ENCODE measurements around the gene EMP1.
A peak's percentile ranks its signal among the peaks of the same experiment; 100 is the strongest.

Gene EMP1

DNA sequence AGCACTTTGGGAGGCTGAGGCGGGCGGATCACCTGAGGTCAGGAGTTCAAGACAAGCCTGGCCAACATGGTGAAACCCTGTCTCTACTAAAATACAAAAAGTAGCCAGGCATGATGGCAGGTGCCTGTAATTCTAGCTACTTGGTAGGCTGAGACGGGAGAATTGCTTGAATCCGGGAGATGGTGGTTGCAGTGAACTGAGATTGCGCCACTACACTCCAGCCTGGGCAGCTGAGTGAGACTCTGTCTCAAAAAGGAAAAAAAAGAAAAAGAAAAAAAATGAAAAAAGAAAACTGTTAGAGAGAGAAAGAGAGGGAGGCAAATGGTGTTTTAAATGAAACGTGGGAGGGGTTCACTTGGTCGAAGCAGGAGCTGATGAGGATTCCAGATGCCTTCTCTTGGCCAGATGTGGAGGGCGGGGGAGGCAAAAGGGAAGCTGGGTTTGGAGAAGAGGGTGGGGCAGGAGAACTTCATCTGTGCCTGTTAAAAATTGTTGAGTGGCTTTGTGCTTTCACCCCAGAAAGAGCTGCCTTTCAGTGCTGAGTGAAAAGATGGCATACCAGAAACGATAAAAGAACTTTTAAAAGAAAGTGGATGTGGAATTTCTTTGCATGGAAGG is 1.1 kb downstream of the EMP1 start:
- Histone ChIP-seq H3K9me3 (ENCODE audit: control insufficient read depth in 2 of 2, low read length in 2 of 2) (no peaks in the 10 kb centered on the region), H3K4me3 (ENCODE audit: low read length in 2 of 2) (peak overlapping the region; percentile 77 to 78), H3K4me1 (ENCODE audit: control insufficient read depth, insufficient read depth, low read length) (peaks cover 24% of the 10 kb centered on the region), H3K27ac (ENCODE audit: low read length) (peak overlapping the region; percentile 88), H3K36me3 (ENCODE audit: control insufficient read depth in 2 of 2, insufficient read depth in 2 of 2, low read length in 2 of 2) (no peaks in the 10 kb centered on the region), H3K27me3 (ENCODE audit: control insufficient read depth in 1 of 2, insufficient read depth in 2 of 2, low read length in 2 of 2) (no peaks in the 10 kb centered on the region), H3K9ac (ENCODE audit: low read length in 2 of 2) (peak overlapping the region; percentile 83 to 86)

DNA sequence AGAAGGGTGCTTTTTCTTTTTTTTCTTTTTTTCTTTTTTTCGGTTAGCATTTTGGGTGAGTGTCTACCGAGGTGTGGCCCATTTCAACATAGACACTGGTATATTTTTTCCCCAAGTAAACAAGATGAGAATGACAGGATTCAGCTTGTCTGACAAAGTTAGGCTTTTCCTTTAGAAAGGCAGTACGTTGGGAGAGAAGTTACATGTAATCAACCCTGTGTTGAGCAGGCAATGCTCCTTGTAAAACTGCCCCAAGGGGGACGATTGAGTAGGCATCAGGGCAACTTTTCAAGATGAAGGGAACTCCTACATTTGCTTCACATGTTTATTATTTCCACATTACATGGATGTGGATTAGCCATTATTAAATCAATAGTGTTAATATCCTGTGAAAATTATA is 1.7 kb downstream of the EMP1 start:
- H3K36me3 ChIP-seq (ENCODE audit: control insufficient read depth in 2 of 2, insufficient read depth in 2 of 2, low read length in 2 of 2): no peaks in the 10 kb centered on the region
- H3K27ac ChIP-seq (ENCODE audit: low read length): peak overlapping the region; percentile 4
- H3K4me3 ChIP-seq (ENCODE audit: low read length in 2 of 2): peak overlapping the region; percentile 77 to 78
- H3K9ac ChIP-seq (ENCODE audit: low read length in 2 of 2): peak overlapping the region; percentile 29 to 83
- no peaks in the 10 kb centered on the region for H3K27me3 ChIP-seq (ENCODE audit: control insufficient read depth in 1 of 2, insufficient read depth in 2 of 2, low read length in 2 of 2)
- peaks cover 27% of the 10 kb centered on the region for H3K4me1 ChIP-seq (ENCODE audit: control insufficient read depth, insufficient read depth, low read length)
- H3K9me3 ChIP-seq (ENCODE audit: control insufficient read depth in 2 of 2, low read length in 2 of 2): no peaks in the 10 kb centered on the region

DNA sequence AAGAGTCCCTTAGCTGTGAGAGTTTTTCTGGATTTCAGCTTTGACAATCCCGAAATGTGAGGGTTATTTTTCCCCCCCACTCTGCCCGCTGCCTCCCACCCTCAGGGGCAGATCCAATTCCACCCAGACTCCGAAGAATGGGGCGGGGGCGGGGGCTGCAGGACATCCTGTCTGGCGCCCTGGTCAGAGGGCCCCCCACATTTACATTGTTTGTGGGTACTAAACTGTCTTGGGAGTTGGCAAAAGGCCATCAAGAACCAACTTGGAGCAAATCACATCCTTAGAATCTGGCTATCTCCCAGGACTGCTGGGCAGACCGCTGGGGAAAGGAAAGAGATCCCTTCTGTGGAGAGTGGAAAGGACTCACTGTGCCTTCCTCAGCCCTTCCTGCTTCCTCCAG is 2.4 kb downstream of the EMP1 start:
- H3K27ac ChIP-seq (ENCODE audit: low read length): peak overlapping the region; percentile 4
- H3K4me1 ChIP-seq (ENCODE audit: control insufficient read depth, insufficient read depth, low read length): peaks cover 29% of the 10 kb centered on the region
- peak overlapping the region in 1 of 2 donors; percentile 83 for H3K9ac ChIP-seq (ENCODE audit: low read length in 2 of 2)

DNA sequence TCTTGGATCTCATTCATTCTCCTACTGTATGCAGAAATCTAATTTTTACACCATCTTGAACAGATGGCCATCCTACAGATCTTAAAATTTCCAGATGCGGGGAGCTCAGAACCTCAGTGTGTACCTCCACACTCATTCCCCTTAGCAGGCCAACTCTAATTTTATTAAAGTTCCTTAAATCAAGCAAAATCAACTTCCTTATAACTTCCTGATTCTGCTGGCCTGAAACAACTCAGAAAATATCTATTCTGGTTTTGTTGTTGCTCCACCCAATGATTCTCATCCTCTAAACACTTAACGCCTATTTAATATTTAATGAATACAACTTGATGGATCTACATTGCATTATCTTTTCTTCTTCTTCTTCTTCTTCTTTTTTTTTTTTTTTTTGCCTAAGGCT is 3.1 kb downstream of the EMP1 start:
- no peak overlapping the region for H3K27ac ChIP-seq (ENCODE audit: low read length)
- H3K36me3 ChIP-seq (ENCODE audit: control insufficient read depth in 2 of 2, insufficient read depth in 2 of 2, low read length in 2 of 2): peaks cover 0 to 2% of the 10 kb centered on the region in 2 donors
- H3K9ac ChIP-seq (ENCODE audit: low read length in 2 of 2): peak overlapping the region in 1 of 2 donors; percentile 40
- H3K9me3 ChIP-seq (ENCODE audit: control insufficient read depth in 2 of 2, low read length in 2 of 2): no peaks in the 10 kb centered on the region
- H3K27me3 ChIP-seq (ENCODE audit: control insufficient read depth in 1 of 2, insufficient read depth in 2 of 2, low read length in 2 of 2): peaks cover 2 to 3% of the 10 kb centered on the region in 2 donors
- H3K4me1 ChIP-seq (ENCODE audit: control insufficient read depth, insufficient read depth, low read length): peaks cover 29% of the 10 kb centered on the region
- peak overlapping the region; percentile 41 to 78 for H3K4me3 ChIP-seq (ENCODE audit: low read length in 2 of 2)

More for the DNA sequence above, 2.4 kb downstream of the EMP1 start:
- no peaks in the 10 kb centered on the region for H3K9me3 ChIP-seq (ENCODE audit: control insufficient read depth in 2 of 2, low read length in 2 of 2)
- peak overlapping the region; percentile 41 to 78 for H3K4me3 ChIP-seq (ENCODE audit: low read length in 2 of 2)
- peaks cover 0 to 3% of the 10 kb centered on the region in 2 donors for H3K27me3 ChIP-seq (ENCODE audit: control insufficient read depth in 1 of 2, insufficient read depth in 2 of 2, low read length in 2 of 2)
- no peaks in the 10 kb centered on the region for H3K36me3 ChIP-seq (ENCODE audit: control insufficient read depth in 2 of 2, insufficient read depth in 2 of 2, low read length in 2 of 2)

DNA sequence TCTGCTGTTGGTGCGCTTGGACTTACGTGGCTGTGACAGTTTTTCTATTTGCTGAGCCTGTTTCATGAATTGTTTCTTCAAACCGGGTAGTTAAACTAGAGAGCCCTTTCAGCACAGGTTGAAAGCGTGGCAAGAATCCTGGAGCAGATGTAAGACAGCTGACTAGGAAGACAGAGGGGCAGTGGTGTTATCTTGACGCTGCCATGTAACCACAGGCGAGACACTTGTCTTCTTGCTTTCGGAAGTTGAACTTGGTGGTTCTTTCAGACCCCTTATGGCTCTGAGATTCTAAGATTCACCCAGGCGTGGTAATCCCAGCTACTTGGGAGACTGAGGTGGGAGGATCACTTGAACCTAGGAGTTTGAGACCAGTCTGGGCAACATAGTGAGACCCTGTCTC is 4.3 kb downstream of the EMP1 start:
- no peaks in the 10 kb centered on the region for H3K9me3 ChIP-seq (ENCODE audit: control insufficient read depth in 2 of 2, low read length in 2 of 2)
- peaks cover 28% of the 10 kb centered on the region for H3K4me1 ChIP-seq (ENCODE audit: control insufficient read depth, insufficient read depth, low read length)
- no peak overlapping the region for H3K9ac ChIP-seq (ENCODE audit: low read length in 2 of 2)
- H3K36me3 ChIP-seq (ENCODE audit: control insufficient read depth in 2 of 2, insufficient read depth in 2 of 2, low read length in 2 of 2): peaks cover 0 to 2% of the 10 kb centered on the region in 2 donors
- H3K4me3 ChIP-seq (ENCODE audit: low read length in 2 of 2): peak overlapping the region in 1 of 2 donors; percentile 22
- no peak overlapping the region for H3K27ac ChIP-seq (ENCODE audit: low read length)
- peaks cover 2 to 3% of the 10 kb centered on the region in 2 donors for H3K27me3 ChIP-seq (ENCODE audit: control insufficient read depth in 1 of 2, insufficient read depth in 2 of 2, low read length in 2 of 2)

DNA sequence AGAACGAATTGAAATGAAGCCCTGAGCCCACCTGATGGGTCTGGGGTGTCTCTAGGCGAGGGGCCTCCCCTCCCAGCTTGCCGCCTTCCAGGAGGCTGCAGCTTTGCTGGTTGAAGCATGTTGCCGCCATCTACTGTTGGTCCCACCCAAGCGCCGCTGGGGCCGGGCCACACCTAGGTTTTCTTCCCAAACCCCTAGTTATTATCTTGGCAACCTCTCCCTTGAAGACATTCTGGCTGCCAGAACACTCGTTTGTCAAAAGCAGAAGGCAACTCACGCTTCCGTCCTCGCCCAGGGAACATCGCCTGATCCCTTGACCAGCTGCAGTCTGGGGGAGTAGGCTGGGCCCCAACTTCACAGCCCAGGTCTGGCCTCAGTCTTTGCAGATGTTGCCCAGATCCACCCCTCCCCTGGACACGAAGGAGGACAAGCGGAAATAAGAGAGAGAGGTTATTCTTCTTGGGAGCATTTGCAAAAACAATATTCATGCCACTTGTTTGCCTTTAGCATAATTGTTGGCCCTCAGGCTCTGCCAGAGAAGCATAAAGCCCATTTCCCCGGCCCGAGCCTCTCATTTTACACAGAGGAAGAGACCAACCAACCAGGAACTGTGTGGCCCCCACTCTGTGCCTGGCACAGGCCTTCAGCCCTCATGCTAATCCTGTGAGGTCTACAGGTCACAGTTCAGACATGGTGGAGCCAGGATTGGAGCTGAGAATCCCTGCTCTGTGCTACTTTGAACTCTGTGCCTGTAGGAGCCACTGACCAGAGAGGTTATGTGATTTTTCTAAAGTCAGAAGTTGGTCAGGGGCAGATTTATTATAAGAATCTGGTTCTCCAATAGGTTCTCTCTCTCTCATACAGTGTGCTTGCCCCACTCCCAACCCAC is 6.8 kb downstream of the EMP1 start:
- peaks cover 2 to 3% of the 10 kb centered on the region in 2 donors for H3K27me3 ChIP-seq (ENCODE audit: control insufficient read depth in 1 of 2, insufficient read depth in 2 of 2, low read length in 2 of 2)
- H3K9me3 ChIP-seq (ENCODE audit: control insufficient read depth in 2 of 2, low read length in 2 of 2): no peaks in the 10 kb centered on the region
- H3K4me3 ChIP-seq (ENCODE audit: low read length in 2 of 2): peak overlapping the region in 1 of 2 donors; percentile 22
- H3K36me3 ChIP-seq (ENCODE audit: control insufficient read depth in 2 of 2, insufficient read depth in 2 of 2, low read length in 2 of 2): peaks cover 0 to 2% of the 10 kb centered on the region in 2 donors
- peaks cover 34% of the 10 kb centered on the region for H3K4me1 ChIP-seq (ENCODE audit: control insufficient read depth, insufficient read depth, low read length)
- H3K27ac ChIP-seq (ENCODE audit: low read length): peak overlapping the region; percentile 11
- no peak overlapping the region for H3K9ac ChIP-seq (ENCODE audit: low read length in 2 of 2)

DNA sequence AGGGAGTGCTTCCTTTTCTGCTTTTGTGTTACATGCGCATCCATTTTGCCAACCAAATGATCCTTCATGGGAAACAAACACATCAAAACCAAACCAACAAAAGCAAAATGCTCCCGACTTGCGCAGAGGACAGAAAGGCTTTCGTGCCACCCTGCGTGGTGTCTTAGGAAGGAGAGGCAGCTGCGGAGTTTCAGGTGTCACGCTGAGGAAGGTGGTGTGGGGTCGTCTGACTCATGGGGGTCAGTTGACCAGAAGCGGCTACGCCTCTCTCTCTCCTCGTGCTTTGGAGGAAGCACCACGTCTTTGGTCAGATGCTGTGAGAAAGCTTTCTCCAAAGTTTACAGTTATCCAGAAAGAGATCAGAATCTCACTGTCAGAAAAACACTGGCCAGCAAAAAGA is 7.9 kb downstream of the EMP1 start:
- H3K27ac ChIP-seq (ENCODE audit: low read length): peak overlapping the region; percentile 18
- peaks cover 0 to 2% of the 10 kb centered on the region in 2 donors for H3K36me3 ChIP-seq (ENCODE audit: control insufficient read depth in 2 of 2, insufficient read depth in 2 of 2, low read length in 2 of 2)

DNA sequence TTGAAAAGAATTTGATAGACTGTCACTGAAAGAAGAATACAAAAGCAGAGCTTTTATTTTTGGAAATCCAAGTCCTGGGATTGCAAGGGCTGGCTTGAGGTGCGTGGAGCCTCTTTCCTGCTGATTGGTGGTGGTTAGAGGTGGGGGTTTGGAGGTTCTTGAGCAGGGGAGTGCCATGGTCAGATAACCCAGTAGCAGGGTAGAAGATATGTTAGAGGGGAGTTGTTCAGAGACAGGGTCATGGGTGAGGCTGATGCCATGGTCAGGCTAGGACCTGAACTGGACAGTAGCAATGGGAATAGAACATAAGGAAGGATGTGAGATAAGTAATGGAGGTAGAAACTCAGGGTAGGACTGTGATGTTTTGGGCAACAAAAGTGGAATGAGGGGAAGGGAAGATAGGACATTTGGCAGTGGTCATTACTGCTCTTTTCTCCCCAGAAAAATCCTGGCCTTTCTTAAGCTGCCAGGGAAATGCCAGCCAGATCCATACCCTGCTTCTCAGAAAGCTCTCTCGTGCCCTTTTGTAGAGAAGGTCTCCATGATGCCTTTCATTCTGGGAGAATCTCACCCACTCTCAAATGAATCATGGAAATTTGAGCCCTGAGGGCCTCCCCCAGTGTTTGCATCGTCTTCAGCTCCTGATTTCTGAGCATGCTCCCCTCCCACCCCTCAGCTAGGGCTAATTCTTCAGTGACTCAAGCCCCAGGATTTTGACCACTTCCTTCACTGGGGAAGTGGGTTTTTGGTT is 9.5 kb downstream of the EMP1 start:
- peaks cover 32% of the 10 kb centered on the region for H3K4me1 ChIP-seq (ENCODE audit: control insufficient read depth, insufficient read depth, low read length)

More for the DNA sequence above, 7.9 kb downstream of the EMP1 start:
- H3K4me3 ChIP-seq (ENCODE audit: low read length in 2 of 2): no peak overlapping the region
- peaks cover 2 to 3% of the 10 kb centered on the region in 2 donors for H3K27me3 ChIP-seq (ENCODE audit: control insufficient read depth in 1 of 2, insufficient read depth in 2 of 2, low read length in 2 of 2)
- no peaks in the 10 kb centered on the region for H3K9me3 ChIP-seq (ENCODE audit: control insufficient read depth in 2 of 2, low read length in 2 of 2)
- peaks cover 34% of the 10 kb centered on the region for H3K4me1 ChIP-seq (ENCODE audit: control insufficient read depth, insufficient read depth, low read length)
- no peak overlapping the region for H3K9ac ChIP-seq (ENCODE audit: low read length in 2 of 2)

DNA sequence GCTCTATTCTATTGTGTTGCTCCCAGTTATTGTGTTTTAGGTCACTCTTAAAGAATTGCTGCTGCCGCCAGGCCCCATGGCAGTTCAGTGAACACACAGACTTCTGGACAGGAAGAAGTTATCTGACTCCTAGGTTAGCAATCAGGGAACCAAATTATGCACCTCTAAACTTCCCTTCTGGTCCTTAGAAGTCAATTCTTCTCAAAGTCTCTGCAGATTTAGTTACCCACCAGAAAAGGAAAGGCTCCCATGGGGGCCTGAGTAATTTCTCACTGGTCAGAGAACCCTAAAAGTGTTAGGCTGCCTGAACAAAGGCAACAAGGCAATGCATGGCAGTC is 10.0 kb downstream of the EMP1 start:
- H3K27ac ChIP-seq (ENCODE audit: low read length): no peak overlapping the region
- peaks cover 0 to 2% of the 10 kb centered on the region in 2 donors for H3K36me3 ChIP-seq (ENCODE audit: control insufficient read depth in 2 of 2, insufficient read depth in 2 of 2, low read length in 2 of 2)
- no peak overlapping the region for H3K4me3 ChIP-seq (ENCODE audit: low read length in 2 of 2)
- no peaks in the 10 kb centered on the region for H3K9me3 ChIP-seq (ENCODE audit: control insufficient read depth in 2 of 2, low read length in 2 of 2)
- H3K27me3 ChIP-seq (ENCODE audit: control insufficient read depth in 1 of 2, insufficient read depth in 2 of 2, low read length in 2 of 2): peaks cover 2 to 3% of the 10 kb centered on the region in 2 donors
- peaks cover 28% of the 10 kb centered on the region for H3K4me1 ChIP-seq (ENCODE audit: control insufficient read depth, insufficient read depth, low read length)
- no peak overlapping the region for H3K9ac ChIP-seq (ENCODE audit: low read length in 2 of 2)

More for the DNA sequence above, 9.5 kb downstream of the EMP1 start:
- Histone ChIP-seq H3K36me3 (ENCODE audit: control insufficient read depth in 2 of 2, insufficient read depth in 2 of 2, low read length in 2 of 2) (peaks cover 0 to 2% of the 10 kb centered on the region in 2 donors), H3K9me3 (ENCODE audit: control insufficient read depth in 2 of 2, low read length in 2 of 2) (no peaks in the 10 kb centered on the region), H3K4me3 (ENCODE audit: low read length in 2 of 2) (no peak overlapping the region), H3K9ac (ENCODE audit: low read length in 2 of 2) (no peak overlapping the region), H3K27ac (ENCODE audit: low read length) (no peak overlapping the region), H3K27me3 (ENCODE audit: control insufficient read depth in 1 of 2, insufficient read depth in 2 of 2, low read length in 2 of 2) (peaks cover 2 to 3% of the 10 kb centered on the region in 2 donors)
